Fibroblast of lung (primary cell): ENCODE data around the gene SLC26A2. TPM values are rescaled to one million over a fixed set of nuclear protein-coding genes. Genes with fewer than 3 reads are reported as not detected.

Experiments used
- DNase-seq, 2 donors: peaks; one replicate each; pipeline versions ENCODE4 v3.0.0 to v3.0.0-alpha.2; 2010; ENCODE audit warnings: low read depth in 2 of 2
- H2AFZ ChIP-seq: 2 replicates; pipeline ENCODE4 v1.5.1; 2012; ENCODE audit warnings: low read length, control low read depth, inconsistent platforms
- H3K27ac ChIP-seq: 2 replicates; pipeline ENCODE4 v1.5.1; 2011; ENCODE audit warnings: low read length, control low read depth; ENCODE audit not compliant: insufficient read depth
- H3K27me3 ChIP-seq: 2 replicates; pipeline ENCODE4 v1.5.1; 2011; ENCODE audit warnings: mild to moderate bottlenecking, low read length; ENCODE audit not compliant: control insufficient read depth, insufficient read depth
- H3K36me3 ChIP-seq: 2 replicates; pipeline ENCODE4 v1.5.1; 2011; ENCODE audit warnings: low read length; ENCODE audit not compliant: control insufficient read depth, insufficient read depth
- H3K4me1 ChIP-seq: 2 replicates; pipeline ENCODE4 v1.5.1; 2011; ENCODE audit warnings: low read length; ENCODE audit not compliant: control insufficient read depth, insufficient read depth; ENCODE audit errors: extremely low read depth
- H3K4me2 ChIP-seq: 2 replicates; pipeline ENCODE4 v1.5.1; 2011; ENCODE audit warnings: low read length, control low read depth; ENCODE audit not compliant: insufficient read depth; ENCODE audit errors: extremely low read depth
- H3K4me3 ChIP-seq, 4 experiments: fragments of 200-600 bp in 1 of 4; sonication (generic) in 1 of 4; replicated peaks in 1 of 4; 2 replicates each; pipeline ENCODE4 v1.5.1; 2011 to 2016; ENCODE audit warnings: low read length in 4 of 4, low read depth in 3 of 4, mild to moderate bottlenecking in 3 of 4, control low read depth in 2 of 4, inconsistent platforms in 1 of 4, mixed read lengths in 1 of 4; ENCODE audit not compliant: insufficient read depth in 1 of 4; ENCODE audit errors: control extremely low read depth in 1 of 4
- H3K79me2 ChIP-seq: 2 replicates; pipeline ENCODE4 v1.5.1; 2012; ENCODE audit warnings: mild to moderate bottlenecking, low read length, inconsistent platforms; ENCODE audit not compliant: control insufficient read depth, insufficient read depth
- H3K9ac ChIP-seq: 2 replicates; pipeline ENCODE4 v1.5.1; 2011; ENCODE audit warnings: mild to moderate bottlenecking, low read length, control low read depth; ENCODE audit not compliant: insufficient read depth
- H3K9me3 ChIP-seq: 2 replicates; pipeline ENCODE4 v1.5.1; 2012; ENCODE audit warnings: low read depth, low read length; ENCODE audit not compliant: control insufficient read depth, insufficient read depth
- H4K20me1 ChIP-seq: 2 replicates; pipeline ENCODE4 v1.5.1; 2011; ENCODE audit warnings: low read length; ENCODE audit not compliant: control insufficient read depth, insufficient read depth; ENCODE audit errors: extremely low read depth
- CTCF ChIP-seq, 2 donors: IDR thresholded peaks in 1 of 2; conservative IDR thresholded peaks in 1 of 2; 1 replicate in 1 of 2; 2 replicates in 1 of 2; pipeline ENCODE4 v1.5.1; 2011 to 2012; ENCODE audit warnings: low read length in 2 of 2, control low read depth in 1 of 2, inconsistent platforms in 1 of 2, low read depth in 1 of 2, mild to moderate bottlenecking in 1 of 2
- EZH2 ChIP-seq: IDR thresholded peaks from 2 replicates; pipeline ENCODE4 v1.5.1; 2012; ENCODE audit warnings: low read length, control low read depth, mild to moderate bottlenecking; ENCODE audit errors: missing control alignments
- polyA plus RNA-seq, 2 donors: library from polyadenylated mRNA; depleted of rRNA in 1 of 2; stranded (reverse) in 1 of 2; unstranded in 1 of 2; fragments of >200 nt; gene quantifications; 2 replicates each; pipeline ENCODE4 v1.2.1, GENCODE V29; 2011 to 2012; ENCODE audit warnings: missing spikeins in 1 of 2
- total RNA-seq: library from RNA; depleted of rRNA; stranded (reverse); fragments of >200 nt; gene quantifications from 2 replicates; pipeline ENCODE4 v1.2.1, GENCODE V29; 2014

Gene SLC26A2
- total and polyA plus RNA-seq, 2 donors (not counting 1 experiment from before 2014, with no cell fraction given): 10.3 to 11.6 TPM

GRCh38 chr5:149948993-149949392 is 11.6 kb upstream of the SLC26A2 start:
- H4K20me1 ChIP-seq: no peaks in the 10 kb centered on the region
- H3K4me1 ChIP-seq: no peaks in the 10 kb centered on the region

GRCh38 chr5:149951138-149951749 is 9.3 kb upstream of the SLC26A2 start:
- Histone ChIP-seq H3K4me2 (no peak overlapping the region), H2AFZ (no peak overlapping the region), H3K79me2 (no peaks in the 10 kb centered on the region), H3K4me1 (no peaks in the 10 kb centered on the region), H3K27ac (no peak overlapping the region), H3K9me3 (no peaks in the 10 kb centered on the region), H3K36me3 (no peaks in the 10 kb centered on the region), H3K27me3 (peaks cover 7% of the 10 kb centered on the region), H4K20me1 (no peaks in the 10 kb centered on the region), H3K9ac (no peak overlapping the region), H3K4me3 (no peak overlapping the region)
- DNase-seq: no peak
- TF ChIP-seq CTCF (conservative IDR thresholded peaks at IDR 0.05 in 1 of 2, IDR thresholded peaks at IDR 0.05 in 1 of 2; ENCODE audit: low read depth in 1 of 2, low read length in 2 of 2) (no peak), EZH2 (no peak)

More at GRCh38 chr5:149948993-149949392, 11.6 kb upstream of the SLC26A2 start:
- DNase-seq: no peak
- H2AFZ ChIP-seq: no peak overlapping the region
- H3K4me2 ChIP-seq: no peak overlapping the region
- H3K36me3 ChIP-seq: no peaks in the 10 kb centered on the region
- H3K9me3 ChIP-seq: no peaks in the 10 kb centered on the region
- no peaks in the 10 kb centered on the region for H3K79me2 ChIP-seq
- no peak overlapping the region for H3K4me3 ChIP-seq
- no peak overlapping the region for H3K27ac ChIP-seq
- peaks cover 10% of the 10 kb centered on the region for H3K27me3 ChIP-seq
- TF ChIP-seq EZH2: no peak
- TF ChIP-seq CTCF (conservative IDR thresholded peaks at IDR 0.05 in 1 of 2, IDR thresholded peaks at IDR 0.05 in 1 of 2; ENCODE audit: low read depth in 1 of 2, low read length in 2 of 2): no peak
- H3K9ac ChIP-seq: no peak overlapping the region

GRCh38 chr5:149953436-149954121 is 7.0 kb upstream of the SLC26A2 start:
- H3K36me3 ChIP-seq: no peaks in the 10 kb centered on the region
- no peak overlapping the region for H2AFZ ChIP-seq
- no peak overlapping the region for H3K27ac ChIP-seq
- no peak for TF ChIP-seq EZH2
- TF ChIP-seq CTCF (conservative IDR thresholded peaks at IDR 0.05 in 1 of 2, IDR thresholded peaks at IDR 0.05 in 1 of 2; ENCODE audit: low read depth in 1 of 2, low read length in 2 of 2): no peak
- H3K4me1 ChIP-seq: no peaks in the 10 kb centered on the region
- H3K9ac ChIP-seq: no peak overlapping the region
- H3K4me3 ChIP-seq: no peak overlapping the region
- H3K79me2 ChIP-seq: no peaks in the 10 kb centered on the region
- peaks cover 6% of the 10 kb centered on the region for H3K27me3 ChIP-seq
- DNase-seq: no peak
- H4K20me1 ChIP-seq: no peaks in the 10 kb centered on the region
- no peaks in the 10 kb centered on the region for H3K9me3 ChIP-seq
- H3K4me2 ChIP-seq: no peak overlapping the region
